GM12878 (cell line): ENCODE data around the gene MED13L. TPM values are rescaled to one million over a fixed set of nuclear protein-coding genes. Genes with fewer than 3 reads are reported as not detected.

Experiments
- ATAC-seq: fragments of 200-7000 bp; cut with Tn5 transposase; 3 replicates; pipeline ENCODE4 v1.9.1; 2020; ENCODE audit warnings: mild to moderate bottlenecking, moderate library complexity
- BruUV-seq: library from RNA; stranded (reverse); fragments of 400-500 nt; replicated peaks from 2 replicates; lab custom pipeline; 2021; lab: Mats Ljungman, UMichigan
- CTCF ChIA-PET: fragments of 300-600 bp; sonication (Branson Sonifier 250); formaldehyde crosslinking; extraction: SDS; loops from one replicate; lab custom pipeline; 2021; ENCODE audit warnings: inconsistent platforms; lab: Yijun Ruan, JAX
- POLR2A ChIA-PET: fragments of 350-600 bp; formaldehyde crosslinking; extraction: SDS; loops from one replicate; lab custom pipeline; 2021; ENCODE audit warnings: inconsistent platforms; lab: Charles Lee
- RAD21 ChIA-PET: fragments of 300-600 bp; sonication (Branson Sonifier 250); formaldehyde crosslinking; loops from one replicate; lab custom pipeline; 2023; ENCODE audit warnings: antibody characterized with exemption; ENCODE audit not compliant: unreplicated experiment; lab: Charles Lee
- SMC1A ChIA-PET: fragments of 300-600 bp; sonication (Branson Sonifier 250); formaldehyde crosslinking; loops from one replicate; lab custom pipeline; 2023; ENCODE audit not compliant: unreplicated experiment, uncharacterized antibody; lab: Charles Lee
- DNase-seq: peaks from one replicate; pipeline ENCODE4 v3.0.0-alpha.2; 2011; ENCODE audit warnings: low read depth, low spot score
- FAIRE-seq: peaks from 3 replicates; lab custom pipeline; 2011; peaks lifted over from hg19 to GRCh38; lab: Jason Lieb, UNC
- H2AFZ ChIP-seq: 2 replicates; pipeline ENCODE4 v1.6.0; 2011; ENCODE audit warnings: low read depth, low read length, control low read depth; ENCODE audit not compliant: control insufficient read depth
- H3K27ac ChIP-seq: 2 replicates; pipeline ENCODE4 v1.5.1; 2011; ENCODE audit warnings: control low read depth; ENCODE audit not compliant: control insufficient read depth, insufficient read depth
- H3K27me3 ChIP-seq, 2 experiments: replicated peaks in 1 of 2; 2 replicates each; pipeline versions ENCODE4 v1.6.0 to v1.6.1; 2011; ENCODE audit warnings: low read length in 1 of 2; ENCODE audit not compliant: control insufficient read depth in 2 of 2, insufficient read depth in 2 of 2
- H3K36me3 ChIP-seq, 2 experiments: 2 replicates each; pipeline ENCODE4 v1.5.1; 2011; ENCODE audit warnings: low read length in 1 of 2; ENCODE audit not compliant: control insufficient read depth in 2 of 2, insufficient read depth in 2 of 2
- H3K4me1 ChIP-seq: 2 replicates; pipeline ENCODE4 v1.6.1; 2011; ENCODE audit warnings: mild to moderate bottlenecking, low read length, moderate library complexity, mixed read lengths; ENCODE audit not compliant: control insufficient read depth, insufficient read depth
- H3K4me2 ChIP-seq: 2 replicates; pipeline ENCODE4 v1.6.0; 2011; ENCODE audit warnings: control low read depth; ENCODE audit not compliant: control insufficient read depth, insufficient read depth
- H3K4me3 ChIP-seq: fragments of 200-600 bp; sonication (generic); 2 replicates; pipeline ENCODE4 v1.5.1; 2016
- H3K79me2 ChIP-seq: 2 replicates; pipeline ENCODE4 v1.6.0; 2011; ENCODE audit warnings: low read length; ENCODE audit not compliant: control insufficient read depth, insufficient read depth
- H3K9ac ChIP-seq: 2 replicates; pipeline ENCODE4 v1.8.0; 2011; ENCODE audit warnings: low read length, control low read depth, mixed read lengths; ENCODE audit not compliant: control insufficient read depth, insufficient read depth
- H3K9me3 ChIP-seq: replicated peaks from 3 replicates; pipeline ENCODE4 v1.5.1; 2011; ENCODE audit warnings: mild to moderate bottlenecking, low read length; ENCODE audit not compliant: control insufficient read depth, insufficient read depth
- H4K20me1 ChIP-seq: 2 replicates; pipeline ENCODE4 v1.6.0; 2011; ENCODE audit not compliant: control insufficient read depth, insufficient read depth
- BACH1 ChIP-seq: fragments of 450-650 bp; IDR thresholded peaks from 2 replicates; pipeline ENCODE4 v1.6.1; 2017; ENCODE audit warnings: mild to moderate bottlenecking, borderline replicate concordance
- CHD2 ChIP-seq: IDR thresholded peaks from 2 replicates; pipeline ENCODE4 v1.6.1; 2011; ENCODE audit warnings: low read depth, low read length, improper control_type of control experiment, borderline replicate concordance
- CTCF ChIP-seq, 3 experiments: IDR thresholded peaks in 2 of 3; conservative IDR thresholded peaks in 1 of 3; 2 replicates each; pipeline ENCODE4 v1.5.1; 2011; ENCODE audit warnings: low read depth in 3 of 3, low read length in 3 of 3, mild to moderate bottlenecking in 3 of 3, control low read depth in 2 of 3, moderate library complexity in 2 of 3, inconsistent platforms in 1 of 3, mixed read lengths in 1 of 3; ENCODE audit not compliant: control insufficient read depth in 2 of 3, insufficient read depth in 1 of 3; ENCODE audit errors: extremely low read depth in 1 of 3
- FOXK2 ChIP-seq: fragments of 450-650 bp; IDR thresholded peaks from 2 replicates; pipeline ENCODE4 v1.6.1; 2017; ENCODE audit warnings: mild to moderate bottlenecking, moderate library complexity
- GATAD2B ChIP-seq: fragments of 450-650 bp; conservative IDR thresholded peaks from 2 replicates; pipeline ENCODE4 v1.6.1; 2017; ENCODE audit warnings: low read depth, mild to moderate bottlenecking, moderate library complexity
- HDAC6 ChIP-seq: fragments of 200-600 bp; sonication (generic); IDR thresholded peaks from one replicate; pipeline ENCODE4 v1.8.0; 2017; ENCODE audit warnings: antibody characterized with exemption; ENCODE audit not compliant: unreplicated experiment
- IKZF1 ChIP-seq: fragments of 450-650 bp; conservative IDR thresholded peaks from 2 replicates; pipeline ENCODE4 v1.6.1; 2017; ENCODE audit warnings: antibody characterized with exemption, mild to moderate bottlenecking
- MYB ChIP-seq: fragments of 150-350 bp; IDR thresholded peaks from 2 replicates; pipeline ENCODE4 v1.6.1; 2014; ENCODE audit warnings: mild to moderate bottlenecking, low read depth, low read length, borderline replicate concordance
- NFYB ChIP-seq: IDR thresholded peaks from 2 replicates; pipeline ENCODE4 v1.6.1; 2011; ENCODE audit warnings: low read depth, mild to moderate bottlenecking, low read length, improper control_type of control experiment, moderate library complexity; ENCODE audit not compliant: insufficient read depth
- POU2F2 ChIP-seq: IDR thresholded peaks from 3 replicates; pipeline ENCODE4 v1.6.1; 2011; ENCODE audit warnings: low read depth, mild to moderate bottlenecking, low read length, borderline replicate concordance
- RELA ChIP-seq: fragments of 450-650 bp; IDR thresholded peaks from 2 replicates; pipeline ENCODE4 v1.8.0; 2014; ENCODE audit warnings: borderline replicate concordance; ENCODE audit not compliant: partially characterized antibody
- RUNX3 ChIP-seq: IDR thresholded peaks from 2 replicates; pipeline ENCODE4 v1.6.1; 2012; ENCODE audit warnings: low read length, inconsistent platforms
- SP1 ChIP-seq: IDR thresholded peaks from one replicate; pipeline ENCODE4 v1.6.1; 2011; ENCODE audit warnings: low read depth, low read length
- SREBF1 ChIP-seq: IDR thresholded peaks from 2 replicates; pipeline ENCODE4 v1.6.1; 2012; ENCODE audit warnings: mild to moderate bottlenecking, low read length
- SUPT20H ChIP-seq: IDR thresholded peaks from 2 replicates; pipeline ENCODE4 v1.6.1; 2011; ENCODE audit warnings: low read depth, mild to moderate bottlenecking, low read length, moderate library complexity, borderline replicate concordance; ENCODE audit not compliant: control insufficient read depth
- USF1 ChIP-seq: IDR thresholded peaks from 2 replicates; pipeline ENCODE4 v1.6.1; 2011; ENCODE audit warnings: borderline replicate concordance, low read depth, mild to moderate bottlenecking, moderate library complexity, mixed read lengths, low read length; ENCODE audit not compliant: insufficient read depth; ENCODE audit errors: extremely low read length
- ZNF592 ChIP-seq: fragments of 450-650 bp; IDR thresholded peaks from 2 replicates; pipeline ENCODE4 v1.6.1; 2017; ENCODE audit warnings: mild to moderate bottlenecking, moderate library complexity
- WGBS: methylation state at CpG from one replicate; pipeline ENCODE4 v1.1.6; 2016; ENCODE audit warnings: low lambda C conversion rate; ENCODE audit not compliant: insufficient replicate concordance, insufficient coverage; ENCODE audit errors: missing lambda C conversion rate; 5-methylcytosine and 5-hydroxymethylcytosine counted together
- in situ Hi-C: fragments of 300-500 bp; cut with MboI; formaldehyde crosslinking; loops from 9 replicates; pipeline ENCODE4 v1.14.3; 2018; ENCODE audit warnings: mixed read lengths
- intact Hi-C: fragments of 100-400 bp; cut with micrococcal nuclease; formaldehyde crosslinking; loops from one replicate; pipeline ENCODE4 v1.14.2; 2022; ENCODE audit not compliant: unreplicated experiment
- polyA plus RNA-seq, 11 experiments: library from polyadenylated mRNA; depleted of rRNA in 4 of 11; unstranded in 6 of 11; stranded (reverse) in 5 of 11; fragments of >200 nt; fragmentation: Nextera tagmentation in 4 of 11; fragmentation: Illumina TruSeq in 1 of 11; extraction: Ambion mirVana in 4 of 11; extraction: Trizol in 1 of 11; gene quantifications; 1 replicate in 1 of 11; 2 replicates in 10 of 11; pipeline versions ENCODE4 v1.2.1 to v1.2.3, GENCODE V29; 2011 to 2016; ENCODE audit warnings: inconsistent platforms in 2 of 11, missing spikeins in 2 of 11, low read depth in 1 of 11
- total RNA-seq, 4 experiments: library from RNA; depleted of rRNA in 3 of 4; stranded (reverse); fragments of >200 nt in 3 of 4; fragmentation: Illumina TruSeq in 1 of 4; extraction: Trizol in 1 of 4; gene quantifications; 2 replicates each; pipeline versions ENCODE4 v1.2.1 to v1.2.3, GENCODE V29; 2013 to 2021

Gene MED13L
- total and polyA plus RNA-seq, 10 of the 15 experiments (the other 5 are each of a cell fraction or from before 2014, with no cell fraction given) = 3.7 to 30.1 (median 9.1) TPM

GRCh38 chr12:116068853-116069252 lies 208.6 kb downstream of the MED13L start:
- no peak for ATAC-seq
- Histone ChIP-seq H2AFZ (no peak overlapping the region), H3K79me2 (no peaks in the 10 kb centered on the region), H3K4me2 (no peak overlapping the region)
- RAD21 ChIA-PET = no interaction called here
- no peak for TF ChIP-seq MYB
- no peak for TF ChIP-seq RUNX3
- no peak for TF ChIP-seq CHD2
- no peak for TF ChIP-seq SREBF1
- no peak for TF ChIP-seq BACH1
- TF ChIP-seq CTCF (IDR thresholded peaks at IDR 0.05 in 2 of 3, conservative IDR thresholded peaks at IDR 0.05 in 1 of 3; ENCODE audit: control insufficient read depth in 2 of 3, extremely low read depth in 1 of 3, insufficient read depth in 1 of 3, low read depth in 3 of 3, low read length in 3 of 3) = no peak
- TF ChIP-seq NFYB = no peak
- TF ChIP-seq RELA = no peak
- no peak for TF ChIP-seq USF1
- no peak for TF ChIP-seq SUPT20H
- TF ChIP-seq SP1 = no peak
- no peak for TF ChIP-seq POU2F2
- TF ChIP-seq GATAD2B = no peak
- no peak for TF ChIP-seq IKZF1
- TF ChIP-seq ZNF592 = no peak
- TF ChIP-seq HDAC6 = no peak
- TF ChIP-seq FOXK2 = no peak
- TF ChIP-seq, all 136 proteins: peak for 0
- DNase-seq = no peak
- Histone ChIP-seq H3K27me3 (no peaks in the 10 kb centered on the region), H3K27ac (no peak overlapping the region), H3K9ac (no peak overlapping the region), H3K4me3 (no peak overlapping the region), H3K36me3 (no peaks in the 10 kb centered on the region), H4K20me1 (no peaks in the 10 kb centered on the region), H3K4me1 (no peaks in the 10 kb centered on the region), H3K9me3 (no peaks in the 10 kb centered on the region)
- in situ Hi-C loops (no loop called here), intact Hi-C loops (loop anchor here (5.0 kb wide), 1 partner anchor 52 kb away; no protein-coding TSS in a partner anchor)
- WGBS = 88% methylated on average over 9 of the region's 9 CpGs
- BruUV-seq = no TSS peak
- ChIA-PET SMC1A (interaction anchor here (1.1 to 1.2 kb wide), 2 partner anchors 18 to 167 kb away, joined by 3 to 6 read pairs; no protein-coding TSS in a partner anchor), CTCF (interaction anchor here (1.2 to 2.1 kb wide), 2 partner anchors 8 to 73 kb away, joined by 3 to 5 read pairs; no protein-coding TSS in a partner anchor), POLR2A (no interaction called here)
- FAIRE-seq = no peak
